Eye (tissue), 1 donor: Measurements from ENCODE around the gene TASOR.
A peak's percentile ranks its signal among the peaks of the same experiment; 100 is the strongest.
"Not testable (repeated sequence)": the region's sequence is repeated elsewhere in the genome, so short reads cannot be mapped to it uniquely, and the experiment has no call there.

Experiments used
- DNase-seq: peaks from one replicate; pipeline ENCODE4 v3.0.0-alpha.2; 2015

The TASOR gene, protein sequence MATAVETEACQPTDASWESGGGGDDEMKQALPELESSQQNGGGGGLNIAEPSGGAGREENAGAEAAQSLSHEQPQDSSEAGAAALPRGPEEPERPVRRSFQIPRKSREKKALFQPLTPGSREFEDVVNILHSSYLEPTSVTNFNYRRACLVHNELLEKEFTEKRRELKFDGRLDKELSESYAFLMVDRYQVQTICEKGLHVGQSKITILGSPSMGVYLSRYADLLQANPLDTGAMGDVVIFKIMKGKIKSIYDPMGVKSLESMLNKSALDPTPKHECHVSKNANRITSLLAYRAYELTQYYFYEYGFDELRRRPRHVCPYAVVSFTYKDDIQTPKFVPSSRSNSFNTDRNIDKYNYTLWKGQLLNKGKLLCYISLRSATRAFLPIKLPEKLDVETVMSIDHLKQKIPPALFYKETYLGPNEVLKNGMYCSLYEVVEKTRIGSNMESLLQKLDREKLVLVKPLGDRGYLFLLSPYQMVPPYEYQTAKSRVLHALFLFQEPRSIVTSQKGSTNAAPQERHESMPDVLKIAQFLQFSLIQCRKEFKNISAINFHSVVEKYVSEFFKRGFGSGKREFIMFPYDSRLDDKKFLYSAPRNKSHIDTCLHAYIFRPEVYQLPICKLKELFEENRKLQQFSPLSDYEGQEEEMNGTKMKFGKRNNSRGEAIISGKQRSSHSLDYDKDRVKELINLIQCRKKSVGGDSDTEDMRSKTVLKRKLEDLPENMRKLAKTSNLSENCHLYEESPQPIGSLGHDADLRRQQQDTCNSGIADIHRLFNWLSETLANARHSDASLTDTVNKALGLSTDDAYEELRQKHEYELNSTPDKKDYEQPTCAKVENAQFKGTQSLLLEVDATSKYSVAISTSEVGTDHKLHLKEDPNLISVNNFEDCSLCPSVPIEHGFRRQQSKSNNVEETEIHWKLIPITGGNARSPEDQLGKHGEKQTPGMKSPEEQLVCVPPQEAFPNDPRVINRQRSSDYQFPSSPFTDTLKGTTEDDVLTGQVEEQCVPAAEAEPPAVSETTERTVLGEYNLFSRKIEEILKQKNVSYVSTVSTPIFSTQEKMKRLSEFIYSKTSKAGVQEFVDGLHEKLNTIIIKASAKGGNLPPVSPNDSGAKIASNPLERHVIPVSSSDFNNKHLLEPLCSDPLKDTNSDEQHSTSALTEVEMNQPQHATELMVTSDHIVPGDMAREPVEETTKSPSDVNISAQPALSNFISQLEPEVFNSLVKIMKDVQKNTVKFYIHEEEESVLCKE (N-terminal part only)

DNA sequence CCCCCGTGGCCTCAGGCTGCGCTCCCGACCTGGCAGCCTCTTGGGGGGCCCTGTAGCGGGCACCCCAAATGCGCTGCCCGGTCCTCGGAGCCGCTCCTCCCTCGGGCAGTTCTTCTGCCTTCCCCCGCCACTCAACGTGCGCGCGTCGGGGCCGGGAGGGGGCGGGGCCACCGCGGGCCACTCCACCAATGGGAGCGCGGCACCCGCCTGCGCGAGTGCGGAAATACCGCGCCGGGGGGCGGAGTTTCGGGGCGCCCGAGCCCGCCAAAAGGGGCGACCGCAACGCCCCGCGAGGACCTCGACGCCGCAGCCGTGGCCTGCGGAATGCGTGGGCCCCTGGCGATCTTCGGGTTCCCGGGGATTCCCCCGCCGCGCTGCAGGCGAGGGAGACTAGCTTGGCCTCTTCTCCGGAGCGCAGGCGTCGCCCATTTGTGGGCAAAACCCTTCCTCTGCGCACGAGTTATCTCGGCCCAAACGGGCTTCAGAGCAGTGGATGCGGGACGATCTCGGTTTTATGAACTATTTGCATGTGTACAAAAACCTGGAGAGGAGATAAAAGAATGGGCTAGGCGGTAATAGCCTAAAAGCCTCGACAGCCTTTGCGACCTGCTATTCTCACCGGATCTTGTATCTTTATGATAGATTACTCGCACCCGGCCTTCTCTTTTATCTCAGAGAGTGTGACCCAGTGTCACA is at the start of gene TASOR:
Gene TASOR, minus strand, starts transcription at position 144 of the 696 bp plus-strand sequence. CDS start 259 bp downstream, outside the sequence.
- DNase-seq: peak; percentile 92

- no peak for DNase-seq
Measured at GRCh38 chr3:56732109-56732508, 49.0 kb upstream of the TASOR start.

DNA sequence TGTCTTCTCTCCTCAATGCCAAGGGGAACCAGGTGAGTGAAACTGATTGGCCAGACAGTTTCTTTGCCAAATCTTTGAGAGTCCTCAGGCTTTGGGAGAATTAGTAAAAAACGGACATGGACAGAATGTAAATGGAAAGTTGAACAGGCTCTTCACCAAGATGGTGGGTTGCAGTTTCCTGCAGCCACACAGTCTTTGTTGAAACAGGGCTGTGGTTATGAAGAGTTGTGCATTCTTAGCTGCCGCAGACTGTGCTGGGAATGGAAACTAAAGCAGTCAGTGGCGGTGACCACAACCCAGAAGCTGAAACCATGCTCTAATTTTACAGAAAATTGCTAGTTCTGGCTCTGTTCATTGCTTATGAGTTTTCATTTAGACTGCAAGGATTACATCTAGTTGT is 42.1 kb upstream of the TASOR start:
- no peak for DNase-seq

DNA sequence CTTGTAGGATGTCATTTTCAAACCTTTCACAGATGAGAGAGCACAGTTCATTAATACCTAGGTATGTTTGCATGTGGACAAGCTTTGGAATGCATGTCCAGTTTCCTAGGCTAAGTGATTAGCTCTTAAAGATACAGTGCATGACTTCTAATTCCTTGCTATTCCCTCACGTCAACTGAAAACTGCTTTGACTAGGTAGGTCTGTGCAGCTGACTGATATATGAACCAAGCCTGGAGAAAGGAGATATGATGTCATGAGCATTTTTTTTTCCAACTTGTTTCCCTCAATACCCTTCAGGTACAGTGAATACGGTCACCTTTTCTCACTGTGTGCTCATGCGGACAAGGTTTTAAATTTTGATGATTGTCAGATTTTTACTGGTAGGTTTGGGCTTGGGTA is 41.6 kb upstream of the TASOR start:
- peak; percentile 23 for DNase-seq

DNA sequence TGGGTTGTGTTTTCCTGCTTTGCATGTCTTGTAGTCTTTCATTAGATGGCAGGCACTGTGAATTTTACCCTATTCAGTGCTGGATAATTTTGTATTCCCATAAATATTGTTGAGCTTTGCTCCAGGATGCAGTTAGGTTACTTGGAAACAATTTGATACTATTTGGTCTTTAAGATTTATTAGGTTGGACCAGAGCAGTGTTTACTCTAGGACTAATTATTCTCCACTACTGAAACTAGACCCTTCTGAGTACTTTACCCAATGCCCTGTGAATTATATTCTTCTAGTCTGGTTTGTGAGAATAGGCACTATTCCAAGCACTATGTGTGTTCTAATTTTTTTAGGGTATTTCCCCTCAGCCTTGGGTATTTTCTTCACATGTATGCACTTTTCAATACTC is 37.8 kb upstream of the TASOR start:
- no peak for DNase-seq

GRCh38 chr3:56718809-56719208 is 35.7 kb upstream of the TASOR start:
- DNase-seq: not testable (repeated sequence)

GRCh38 chr3:56711344-56711743 is 28.3 kb upstream of the TASOR start:
- no peak for DNase-seq

DNA sequence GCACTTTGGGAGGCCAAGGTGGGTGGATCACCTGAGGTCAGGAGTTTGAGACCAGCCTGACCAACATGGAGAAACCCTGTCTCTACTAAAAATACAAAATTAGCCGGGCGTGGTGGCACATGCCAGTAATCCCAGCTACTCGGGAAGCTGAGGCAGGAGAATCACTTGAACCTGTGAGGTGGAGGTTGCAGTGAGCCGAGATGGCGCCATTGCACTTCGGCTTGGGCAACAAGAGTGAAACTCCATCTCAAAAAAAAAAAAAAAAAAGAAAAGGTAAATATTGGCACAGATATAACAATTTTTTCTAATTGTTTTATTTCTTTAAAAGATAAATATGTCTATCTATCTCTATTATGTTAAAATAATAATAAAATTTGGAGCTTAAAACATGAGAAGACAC is 24.3 kb upstream of the TASOR start:
- DNase-seq: not testable (repeated sequence)

DNA sequence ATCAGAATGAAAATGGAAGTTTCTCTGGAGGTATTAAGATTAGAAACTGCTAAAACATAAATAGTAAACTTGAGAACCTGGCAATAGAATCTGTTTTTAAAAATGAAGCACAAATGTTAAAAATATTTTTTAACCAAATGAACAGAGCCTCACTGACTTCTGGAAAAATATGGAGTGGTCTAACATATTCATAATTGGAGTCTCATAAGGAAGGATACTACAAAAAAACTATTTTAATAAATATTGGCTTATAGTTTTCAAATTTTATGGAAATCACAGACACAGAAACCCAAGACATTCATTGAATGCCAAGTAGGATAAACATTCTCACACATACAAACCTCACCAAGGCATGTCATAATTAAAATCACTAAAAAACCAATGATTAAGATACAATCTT is 23.6 kb upstream of the TASOR start:
- DNase-seq: no peak

GRCh38 chr3:56704706-56705105 is 21.6 kb upstream of the TASOR start:
- DNase-seq: no peak

DNA sequence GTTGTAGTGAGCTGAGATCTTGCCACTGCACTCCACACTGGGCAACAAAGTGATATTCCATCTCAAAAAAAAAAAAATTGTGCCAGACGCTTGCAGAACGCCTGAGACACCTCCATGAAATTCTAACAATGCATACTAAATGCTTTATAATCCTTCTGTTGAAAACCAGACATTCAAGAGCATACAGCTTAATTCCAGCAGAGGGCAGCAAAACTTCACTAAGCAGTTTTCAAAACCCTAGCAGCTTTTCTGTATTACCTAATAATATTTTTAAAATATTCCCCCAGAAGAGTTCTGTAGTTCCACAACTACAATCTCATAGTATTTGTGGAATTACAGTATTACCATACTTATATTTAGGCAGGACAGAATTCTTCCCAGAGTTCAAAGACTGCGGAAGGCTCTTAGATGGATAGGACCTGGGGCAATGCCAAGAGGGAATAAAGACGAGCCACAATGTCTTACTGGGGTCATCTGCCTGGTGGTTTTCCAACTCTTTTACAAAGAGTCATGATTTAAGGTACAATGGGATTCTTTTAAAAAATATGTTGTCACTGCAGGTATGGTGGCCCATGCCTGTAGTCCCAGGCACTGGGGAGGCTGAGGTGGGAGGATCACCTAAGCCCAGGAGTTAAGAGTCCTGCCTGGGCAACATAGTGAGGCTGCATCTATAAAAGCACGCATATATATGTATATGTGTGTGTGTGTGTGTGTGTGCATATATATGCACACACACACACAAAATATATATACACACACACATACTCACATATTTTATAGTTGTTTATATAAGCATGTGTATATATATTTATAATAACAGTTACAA is 19.6 kb upstream of the TASOR start:
- DNase-seq: peak; percentile 90

GRCh38 chr3:56700151-56700550 is 17.1 kb upstream of the TASOR start:
- DNase-seq: no peak

- DNase-seq: no peak
Measured at GRCh38 chr3:56694867-56695683, 12.0 kb upstream of the TASOR start.

DNA sequence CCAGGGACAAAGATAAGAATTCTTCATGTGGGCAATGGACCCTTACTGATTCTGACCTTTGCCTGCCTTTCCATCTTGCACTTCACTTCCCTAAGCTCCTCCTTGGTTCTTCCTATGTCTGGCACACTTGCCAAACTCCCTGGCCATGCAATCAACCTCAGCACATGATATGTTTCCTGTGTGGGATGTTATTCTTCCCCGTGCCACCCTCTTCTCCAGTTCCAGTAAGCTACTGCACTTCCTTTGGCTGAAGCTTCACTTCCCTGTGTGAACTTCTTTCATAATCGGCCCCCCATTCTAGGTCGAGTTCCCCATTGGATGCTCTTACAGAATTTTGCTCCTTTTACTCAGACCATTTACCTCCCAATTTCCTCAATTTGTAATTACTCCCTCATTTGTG is 10.7 kb upstream of the TASOR start:
- no peak for DNase-seq

DNA sequence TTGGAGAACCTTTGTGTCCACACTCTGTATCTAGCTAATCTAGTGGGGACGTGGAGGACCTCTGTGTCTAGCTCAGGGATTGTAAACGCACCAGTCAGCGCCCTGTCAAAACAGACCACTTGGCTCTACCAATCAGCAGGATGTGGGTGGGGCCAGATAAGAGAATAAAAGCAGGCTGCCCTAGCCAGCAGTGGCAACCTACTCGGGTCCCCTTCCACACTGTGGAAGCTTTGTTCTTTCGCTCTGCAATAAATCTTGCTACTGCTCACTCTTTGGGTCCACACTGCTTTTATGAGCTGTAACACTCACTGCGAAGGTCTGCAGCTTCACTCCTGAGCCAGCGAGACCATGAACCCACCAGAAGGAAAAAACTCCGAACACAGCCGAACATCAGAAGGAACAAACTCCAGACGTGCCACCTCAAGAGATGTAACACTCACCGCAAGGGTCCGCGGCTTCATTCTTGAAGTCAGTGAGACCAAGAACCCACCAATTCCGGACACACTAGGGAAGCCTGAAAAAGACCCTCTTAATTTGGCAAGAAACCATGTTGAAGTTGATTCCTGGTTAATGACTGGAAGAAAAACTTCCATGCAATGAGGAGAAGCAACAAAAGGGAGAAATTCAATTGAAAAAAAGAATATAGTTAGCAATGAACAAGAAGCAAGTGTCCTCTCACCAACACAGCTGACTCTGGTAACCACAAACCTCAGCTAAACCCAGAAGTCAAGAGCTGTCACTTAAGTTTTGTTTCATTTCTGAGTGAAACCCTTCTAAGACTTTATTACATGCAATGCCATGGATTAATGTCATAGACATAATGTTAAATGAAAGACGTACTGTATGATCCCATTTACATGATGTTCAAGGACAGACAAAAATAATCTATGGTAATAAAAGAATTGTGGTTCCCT is 9.7 kb upstream of the TASOR start:
- DNase-seq: not testable (repeated sequence)

DNA sequence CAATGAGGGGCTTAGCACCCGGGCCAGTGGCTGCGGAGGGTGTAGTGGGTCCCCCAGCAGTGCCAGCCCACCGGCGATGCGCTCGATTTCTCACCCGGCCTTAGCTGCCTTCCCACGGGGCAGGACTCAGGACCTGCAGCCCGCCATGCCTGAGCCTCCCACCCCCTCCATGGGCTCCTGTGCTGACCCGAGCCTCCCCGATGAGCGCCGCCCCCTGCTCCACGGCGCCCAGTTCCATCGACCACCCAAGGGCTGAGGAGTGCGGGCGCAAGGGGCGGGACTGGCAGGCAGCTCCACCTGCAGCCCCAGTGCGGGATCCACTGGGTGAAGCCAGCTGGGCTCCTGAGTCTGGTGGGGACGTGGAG is 8.9 kb upstream of the TASOR start:
- not testable (repeated sequence) for DNase-seq

DNA sequence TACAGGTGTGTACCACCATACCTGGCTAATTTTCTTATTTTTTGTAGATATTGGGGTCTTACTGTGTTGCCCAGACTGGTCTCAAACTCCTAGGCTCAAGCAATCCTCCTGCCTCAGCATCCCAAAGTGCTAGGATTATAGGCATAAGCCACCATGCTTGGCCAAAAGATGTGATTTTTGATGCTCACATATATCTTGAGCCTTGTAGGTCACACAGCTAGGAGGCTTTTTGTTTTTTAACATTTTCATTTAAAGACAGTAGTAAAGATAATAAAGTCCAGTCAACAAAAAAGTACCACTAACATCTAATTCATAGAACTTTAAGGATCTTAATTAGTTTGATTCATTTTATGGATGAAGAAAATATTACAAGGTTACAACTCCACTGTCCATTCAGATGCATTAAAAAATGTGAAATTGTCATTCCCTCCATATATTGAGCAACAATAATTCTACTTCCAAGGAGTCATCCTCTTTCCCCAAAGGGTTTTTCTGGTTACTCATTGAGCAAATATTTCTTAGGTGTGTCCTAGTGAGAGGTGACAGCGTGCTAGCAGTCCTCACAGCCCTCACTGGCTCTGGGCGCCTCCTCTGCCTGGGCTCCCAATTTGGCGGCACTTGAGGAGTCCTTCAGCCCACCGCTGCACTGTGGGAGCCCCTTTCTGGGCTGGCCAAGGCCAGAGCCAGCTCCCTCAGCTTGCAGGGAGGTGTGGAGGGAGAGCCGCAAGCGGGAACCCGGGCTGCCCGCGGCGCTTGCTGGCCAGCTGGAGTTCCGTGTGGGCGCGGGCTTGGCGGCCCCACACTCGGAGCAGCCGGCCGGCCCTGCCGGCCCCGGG is 8.3 kb upstream of the TASOR start:
- no peak for DNase-seq

- no peak for DNase-seq
Measured at GRCh38 chr3:56689303-56689702, 6.2 kb upstream of the TASOR start.

DNA sequence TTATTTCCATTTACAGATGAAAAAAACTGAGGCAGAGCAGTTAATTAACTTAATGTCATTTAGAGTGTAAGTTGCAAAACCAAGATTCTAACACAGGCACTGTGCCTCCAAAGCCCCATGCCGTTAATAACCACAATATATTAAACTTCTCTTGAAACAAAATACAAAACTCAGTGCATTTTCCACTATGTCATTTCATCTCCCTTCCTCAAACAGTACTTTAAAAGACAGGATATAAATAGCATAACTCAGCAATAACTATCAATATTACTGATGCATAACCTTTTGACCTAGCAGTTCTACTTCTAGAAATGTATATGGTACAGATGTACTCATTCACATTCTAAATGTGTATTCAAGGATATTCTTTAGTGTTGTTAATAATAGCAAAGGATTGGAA is 5.1 kb upstream of the TASOR start:
- no peak for DNase-seq
